ENCODE results near the gene SCAMP5. TPM values are rescaled to one million over a fixed set of nuclear protein-coding genes. Genes with fewer than 3 reads are reported as not detected.

The SCAMP5 gene
- total RNA-seq, 1 donor from 2014 or later = 2.6 TPM

DNA sequence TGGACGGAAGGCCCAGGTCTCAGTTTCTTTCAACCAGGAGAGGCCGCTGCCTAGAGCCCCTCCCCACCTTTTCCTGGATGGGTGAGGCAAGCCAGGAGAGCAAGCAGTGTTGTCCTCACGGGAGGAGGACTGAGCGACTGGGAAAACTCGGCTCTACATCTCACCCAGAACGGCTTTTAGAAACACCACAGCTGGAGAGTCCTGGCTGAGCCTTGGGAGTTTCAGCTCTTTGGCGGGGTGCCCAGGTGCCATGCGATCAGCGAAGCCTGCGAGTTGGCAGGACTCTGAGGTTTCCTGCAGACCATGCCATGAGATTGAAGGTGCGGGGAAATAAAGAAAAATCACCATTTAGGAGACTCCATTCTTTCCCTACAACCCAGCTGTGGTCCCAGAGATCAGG, 54.0 kb downstream of the SCAMP5 start:
- no peak for TF ChIP-seq CTCF (IDR thresholded peaks at IDR 0.05)
- no peak overlapping the region for H3K27ac ChIP-seq
- intact Hi-C loops (cut with DNase I) = no loop called here
- H3K36me3 ChIP-seq = no peaks in the 10 kb centered on the region
- H3K4me1 ChIP-seq = peaks cover 64% of the 10 kb centered on the region
- no peaks in the 10 kb centered on the region for H3K27me3 ChIP-seq
- H3K9me3 ChIP-seq = no peaks in the 10 kb centered on the region
- no peak overlapping the region for H3K4me3 ChIP-seq
- ATAC-seq = peak; percentile 7
- peak; percentile 89 for DNase-seq

- ATAC-seq (no peak), DNase-seq (no peak)
- no peaks in the 10 kb centered on the region for H3K27me3 ChIP-seq
- intact Hi-C loops (cut with DNase I) = no loop called here
- H3K36me3 ChIP-seq = no peaks in the 10 kb centered on the region
- no peak for TF ChIP-seq CTCF (IDR thresholded peaks at IDR 0.05)
- H3K4me1 ChIP-seq = peaks cover 55% of the 10 kb centered on the region
- H3K4me3 ChIP-seq = no peak overlapping the region
- H3K27ac ChIP-seq = no peak overlapping the region
- no peaks in the 10 kb centered on the region for H3K9me3 ChIP-seq
Observed at GRCh38 chr15:75050283-75050682, 54.9 kb downstream of the SCAMP5 start.

- no peak overlapping the region for H3K4me3 ChIP-seq
- H3K27ac ChIP-seq = no peak overlapping the region
- TF ChIP-seq CTCF (IDR thresholded peaks at IDR 0.05) = no peak
- H3K4me1 ChIP-seq = peaks cover 46% of the 10 kb centered on the region
- no peak for DNase-seq
- H3K27me3 ChIP-seq = no peaks in the 10 kb centered on the region
- no peak for ATAC-seq
- intact Hi-C loops (cut with DNase I) = no loop called here
- H3K36me3 ChIP-seq = no peaks in the 10 kb centered on the region
- no peaks in the 10 kb centered on the region for H3K9me3 ChIP-seq
Observed at GRCh38 chr15:75051191-75051608, 55.8 kb downstream of the SCAMP5 start.

DNA sequence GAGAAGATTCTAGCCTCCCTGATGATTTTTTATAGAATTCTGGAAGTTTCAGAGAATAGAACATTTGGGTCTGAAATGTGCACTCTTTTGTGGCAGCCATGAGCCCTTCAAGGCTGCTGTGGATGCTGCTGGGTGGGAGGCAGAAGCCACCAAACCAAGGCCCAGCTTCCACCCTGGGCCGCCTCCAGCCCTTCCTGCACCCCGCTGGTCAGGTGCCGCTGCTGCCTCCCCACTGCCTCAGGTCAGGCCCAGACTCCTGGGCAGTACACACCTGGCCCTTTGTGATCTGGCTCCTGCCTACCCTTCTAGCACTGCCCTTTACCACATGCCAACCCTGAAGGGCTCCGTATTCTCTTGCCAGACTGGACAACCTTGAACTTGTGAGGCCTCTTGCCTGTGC, 56.3 kb downstream of the SCAMP5 start:
- ATAC-seq (no peak), DNase-seq (no peak)
- TF ChIP-seq CTCF (IDR thresholded peaks at IDR 0.05) = no peak
- Histone ChIP-seq H3K36me3 (no peaks in the 10 kb centered on the region), H3K27ac (no peak overlapping the region), H3K4me1 (peaks cover 41% of the 10 kb centered on the region), H3K9me3 (no peaks in the 10 kb centered on the region), H3K4me3 (no peak overlapping the region), H3K27me3 (no peaks in the 10 kb centered on the region)
- intact Hi-C loops (cut with DNase I) = no loop called here

DNA sequence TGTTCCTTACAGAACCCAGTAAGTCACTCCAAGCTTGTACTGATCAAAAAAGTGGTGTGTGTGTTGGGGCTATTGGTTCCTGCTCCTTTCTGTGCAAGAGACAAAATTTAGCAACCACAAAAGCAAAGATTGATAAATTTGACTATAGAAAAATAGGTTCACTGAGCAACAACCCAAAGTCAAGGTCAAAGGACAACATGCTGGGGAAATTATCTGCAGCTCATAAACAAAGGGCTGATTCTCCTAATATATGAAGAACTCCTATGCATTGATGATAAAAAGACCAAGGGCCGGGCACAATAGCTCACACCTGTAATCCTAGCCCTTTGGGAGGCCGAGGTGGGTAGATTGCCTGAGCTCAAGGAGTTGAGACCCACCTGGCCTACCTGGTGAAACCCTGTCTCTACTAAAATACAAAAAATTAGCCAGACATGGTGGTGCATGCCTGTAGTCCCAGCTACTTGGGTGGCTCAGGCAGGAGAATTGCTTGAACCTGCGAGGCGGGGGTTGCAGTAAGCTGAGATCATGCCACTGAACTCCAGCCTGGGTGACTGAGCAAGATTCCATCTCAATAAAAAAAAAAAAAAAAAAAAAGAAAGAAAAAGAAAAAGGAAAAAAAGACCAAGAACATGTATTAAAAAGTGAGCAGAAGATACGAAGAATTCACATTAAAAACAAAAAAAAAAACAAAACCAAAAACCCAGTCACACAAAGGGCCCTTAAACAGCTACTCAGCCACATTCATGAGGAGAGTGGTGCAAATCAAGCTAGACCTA, 57.8 kb downstream of the SCAMP5 start:
- DNase-seq = no peak
- no peak for TF ChIP-seq CTCF (IDR thresholded peaks at IDR 0.05)
- no peak overlapping the region for H3K27ac ChIP-seq
- no peaks in the 10 kb centered on the region for H3K9me3 ChIP-seq
- H3K36me3 ChIP-seq = no peaks in the 10 kb centered on the region
- no peak overlapping the region for H3K4me3 ChIP-seq
- intact Hi-C loops (cut with DNase I) = no loop called here
- ATAC-seq = no peak
- H3K27me3 ChIP-seq = no peaks in the 10 kb centered on the region
- H3K4me1 ChIP-seq = peaks cover 31% of the 10 kb centered on the region
